ENCODE data around the gene MXI1.
"Not testable (repeated sequence)": the region's sequence is repeated elsewhere in the genome, so short reads cannot be mapped to it uniquely, and the experiment has no call there.

Gene MXI1

DNA sequence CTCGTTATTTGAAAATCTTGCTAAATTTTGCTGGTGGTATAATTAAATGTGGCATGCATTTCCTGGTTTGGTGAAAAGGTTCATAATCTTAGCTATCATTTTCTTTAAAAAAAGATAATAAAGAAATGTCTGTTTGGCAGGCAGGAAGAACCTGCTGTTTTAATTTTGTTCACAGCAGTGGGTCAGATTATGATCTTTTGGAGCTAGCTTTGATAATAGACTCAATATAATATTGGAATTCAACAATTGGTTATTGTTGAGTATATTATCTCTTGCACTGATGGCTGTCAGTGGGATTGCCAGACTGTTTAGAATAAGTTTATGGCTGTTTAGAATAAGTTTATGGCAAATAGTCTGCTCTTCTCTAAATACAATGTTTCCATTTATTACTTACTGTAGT, 35.1 kb downstream of the MXI1 start:
- DNase-seq, result no peak

DNA sequence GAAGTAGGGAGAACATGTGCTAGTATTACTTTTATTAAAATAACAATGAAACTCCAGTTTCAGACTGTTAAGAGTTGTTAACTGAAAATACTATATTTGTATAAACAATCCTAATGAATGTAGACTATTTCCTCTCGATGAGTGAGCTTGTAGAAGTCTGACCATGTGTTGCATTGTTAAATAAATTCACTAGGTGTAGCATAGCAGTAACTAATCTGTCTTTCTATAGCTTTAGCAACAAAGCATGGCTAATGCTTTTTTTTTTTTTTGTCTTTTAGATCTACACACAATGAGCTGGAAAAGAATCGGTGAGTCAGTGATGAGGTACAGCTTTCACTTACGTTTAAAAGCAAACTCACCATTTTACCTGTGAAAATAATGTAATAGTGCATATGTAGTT, 37.1 kb downstream of the MXI1 start:
- DNase-seq, result no peak

DNA sequence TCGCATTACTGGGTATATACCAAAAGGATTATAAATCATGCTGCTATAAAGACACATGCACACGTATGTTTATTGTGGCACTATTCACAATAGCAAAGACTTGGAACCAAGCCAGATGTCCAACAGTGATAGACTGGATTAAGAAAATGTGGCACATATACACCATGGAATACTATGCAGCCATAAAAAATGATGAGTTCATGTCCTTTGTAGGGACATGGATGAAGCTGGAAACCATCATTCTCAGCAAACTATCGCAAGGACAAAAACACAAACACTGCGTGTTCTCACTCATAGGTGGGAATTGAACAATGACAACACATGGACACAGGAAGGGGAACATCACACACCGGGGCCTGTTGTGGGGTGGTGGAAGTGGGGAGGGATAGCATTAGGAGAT, 40.4 kb downstream of the MXI1 start:
- not testable (repeated sequence) for DNase-seq

DNA sequence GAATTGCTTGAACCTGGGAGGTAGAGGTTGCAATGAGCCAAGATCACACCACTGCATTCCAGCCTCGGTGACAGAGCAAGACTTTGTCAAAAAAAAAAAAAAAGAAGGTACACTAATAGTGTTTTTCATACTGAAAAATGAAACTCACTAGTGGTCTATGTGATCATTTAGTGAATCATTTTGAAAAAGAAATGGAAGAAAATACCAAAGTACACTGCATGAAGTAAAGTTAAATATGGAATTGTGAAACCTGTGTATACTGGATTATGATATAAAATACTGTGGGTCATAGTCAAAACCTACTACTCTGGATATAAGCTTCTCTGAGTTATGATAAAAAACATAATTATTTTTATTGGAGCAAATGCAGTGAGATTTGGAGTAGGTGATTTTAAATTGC, 42.1 kb downstream of the MXI1 start:
- DNase-seq, result not testable (repeated sequence)

DNA sequence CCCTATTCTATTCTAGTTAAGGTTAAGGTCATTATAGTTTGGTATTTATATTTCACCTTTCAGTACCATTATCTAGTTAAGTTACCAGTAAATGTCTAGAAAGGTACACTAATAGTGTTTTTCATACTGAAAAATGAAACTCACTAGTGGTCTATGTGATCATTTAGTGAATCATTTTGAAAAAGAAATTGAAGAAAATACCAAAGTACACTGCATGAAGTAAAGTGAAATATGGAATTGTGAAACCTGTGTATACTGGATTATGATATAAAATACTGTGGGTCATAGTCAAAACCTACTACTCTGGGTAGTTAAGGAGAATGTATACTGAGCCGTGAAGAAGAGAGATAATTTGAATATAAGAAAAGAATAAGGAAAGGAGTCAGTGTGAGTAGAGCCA, 44.0 kb downstream of the MXI1 start:
- not testable (repeated sequence) for DNase-seq

DNA sequence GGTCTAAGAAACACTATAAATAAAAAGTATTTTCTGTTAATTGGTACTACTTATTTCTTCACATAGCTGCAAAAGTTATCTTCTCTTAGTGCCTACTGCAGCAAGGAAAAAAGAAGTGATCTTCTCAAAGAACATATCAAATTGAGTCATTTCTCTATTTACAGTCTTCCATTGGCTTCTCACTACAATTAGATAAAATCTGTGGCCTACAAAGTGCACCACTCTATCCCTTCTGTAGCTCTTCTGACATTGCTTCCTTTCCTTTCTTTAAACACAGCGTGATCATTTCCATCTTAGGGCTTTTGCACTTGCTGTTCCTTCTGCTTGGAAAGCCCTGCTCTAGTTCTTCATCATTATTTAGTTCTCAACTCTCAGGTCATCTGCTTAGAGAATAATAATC, 44.7 kb downstream of the MXI1 start:
- DNase-seq, result no peak

DNA sequence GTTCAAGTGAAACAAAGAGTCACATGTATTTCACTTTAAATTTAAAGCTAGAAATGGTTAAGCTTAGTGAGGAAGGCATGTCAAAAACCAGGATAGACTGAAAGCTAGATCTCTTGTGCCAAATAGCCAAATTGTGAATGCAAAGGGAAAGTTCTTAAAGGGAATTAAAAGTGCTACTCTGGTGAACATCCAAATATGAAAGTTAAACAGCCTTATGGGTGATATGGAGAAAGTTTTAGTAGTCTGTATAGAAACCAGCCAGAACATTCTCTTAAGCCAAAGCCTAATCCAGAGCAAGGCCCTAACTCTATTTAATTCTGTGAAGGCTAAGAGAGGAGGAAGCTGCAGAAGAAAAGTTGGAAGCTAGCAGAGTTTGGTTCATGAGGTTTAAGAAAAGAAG, 47.1 kb downstream of the MXI1 start:
- DNase-seq, result no peak

DNA sequence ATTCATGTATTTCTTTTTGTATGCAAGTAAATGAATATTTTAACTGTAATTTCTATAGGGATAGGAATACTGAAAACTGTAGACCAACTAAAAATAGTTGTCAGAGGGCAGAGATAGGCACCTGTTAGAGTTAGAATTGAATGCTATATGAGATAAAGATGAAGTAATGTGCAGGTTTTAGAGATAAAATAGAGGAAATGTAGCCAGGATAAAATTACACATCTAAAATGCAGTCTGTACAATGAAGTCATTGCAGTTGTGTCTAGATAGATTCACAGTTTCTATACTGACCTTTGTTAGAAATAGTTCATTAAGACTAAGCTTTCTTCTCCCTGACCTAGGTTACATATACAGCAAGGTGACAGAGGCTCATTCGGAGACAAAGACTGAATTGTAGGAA, 51.1 kb downstream of the MXI1 start:
- no peak for DNase-seq

DNA sequence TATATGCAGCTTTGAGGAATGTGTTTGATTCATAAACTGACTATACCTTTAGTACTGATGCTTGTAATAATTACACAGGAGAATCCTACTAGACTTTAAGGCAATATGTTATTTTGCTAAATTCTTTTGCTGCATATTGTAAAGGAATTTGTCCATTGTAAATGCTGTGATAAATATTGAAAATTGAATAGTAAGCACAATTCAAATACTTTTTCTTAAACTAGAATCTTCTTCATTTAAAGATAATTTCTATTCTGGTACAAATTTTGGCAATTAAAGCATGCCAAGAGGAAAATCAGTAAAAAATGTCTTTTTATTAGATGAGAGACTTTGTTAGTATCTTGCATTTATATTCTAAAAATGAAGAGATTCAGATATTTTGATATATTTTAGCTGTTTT, 51.9 kb downstream of the MXI1 start:
- no peak for DNase-seq

DNA sequence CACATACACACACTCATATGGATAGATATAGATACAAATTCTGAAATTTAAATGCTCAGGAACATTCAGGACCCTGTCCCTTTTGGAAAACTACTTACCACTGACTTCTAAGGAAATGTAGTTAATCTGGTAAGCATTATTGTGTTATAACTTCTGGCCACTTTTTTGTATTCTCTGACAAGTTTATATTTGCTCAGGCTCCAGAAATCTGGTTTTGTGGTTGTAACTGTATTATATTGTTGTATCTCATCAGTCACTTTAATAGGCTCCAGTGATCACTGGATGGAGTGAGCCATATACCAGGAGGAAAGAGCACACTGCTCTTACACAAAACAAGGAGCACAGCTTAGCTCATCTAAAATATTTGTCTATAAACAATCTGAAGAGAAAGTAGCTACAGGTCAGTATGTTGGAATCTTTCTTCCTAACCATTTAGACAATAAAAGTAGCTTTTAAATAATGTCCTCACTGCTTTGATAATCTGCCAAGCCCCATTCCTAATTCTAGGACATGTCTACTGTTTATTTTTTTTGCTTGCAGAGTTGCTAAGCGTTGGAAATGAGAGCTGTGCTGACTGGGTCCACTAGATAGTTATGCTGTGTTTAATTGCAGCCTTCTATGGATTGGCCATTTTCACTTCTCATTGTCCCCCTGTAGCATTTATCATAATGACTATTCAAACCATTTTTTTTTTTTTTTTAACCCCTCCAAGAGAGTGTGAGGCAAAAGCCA, 53.5 kb downstream of the MXI1 start:
- no peak for DNase-seq

DNA sequence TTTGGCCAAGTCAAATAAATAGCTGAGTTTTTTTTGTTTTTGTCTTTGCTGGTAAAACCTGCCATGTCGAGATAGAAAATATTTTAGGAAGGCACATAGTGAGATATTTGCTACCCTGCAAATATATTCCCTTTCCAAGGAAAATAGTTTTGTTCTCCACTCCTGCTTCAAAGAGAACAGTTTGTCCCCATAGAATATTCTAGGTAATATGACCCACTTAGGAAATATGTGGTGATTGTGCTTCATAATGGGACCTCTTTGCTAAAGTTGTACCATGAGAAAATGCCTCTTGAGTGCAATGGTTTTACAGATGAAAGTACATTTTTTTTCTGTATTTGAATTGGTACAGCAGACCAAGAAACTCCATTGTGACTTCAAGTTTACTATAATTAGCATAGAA, 55.8 kb downstream of the MXI1 start:
- no peak for DNase-seq

DNA sequence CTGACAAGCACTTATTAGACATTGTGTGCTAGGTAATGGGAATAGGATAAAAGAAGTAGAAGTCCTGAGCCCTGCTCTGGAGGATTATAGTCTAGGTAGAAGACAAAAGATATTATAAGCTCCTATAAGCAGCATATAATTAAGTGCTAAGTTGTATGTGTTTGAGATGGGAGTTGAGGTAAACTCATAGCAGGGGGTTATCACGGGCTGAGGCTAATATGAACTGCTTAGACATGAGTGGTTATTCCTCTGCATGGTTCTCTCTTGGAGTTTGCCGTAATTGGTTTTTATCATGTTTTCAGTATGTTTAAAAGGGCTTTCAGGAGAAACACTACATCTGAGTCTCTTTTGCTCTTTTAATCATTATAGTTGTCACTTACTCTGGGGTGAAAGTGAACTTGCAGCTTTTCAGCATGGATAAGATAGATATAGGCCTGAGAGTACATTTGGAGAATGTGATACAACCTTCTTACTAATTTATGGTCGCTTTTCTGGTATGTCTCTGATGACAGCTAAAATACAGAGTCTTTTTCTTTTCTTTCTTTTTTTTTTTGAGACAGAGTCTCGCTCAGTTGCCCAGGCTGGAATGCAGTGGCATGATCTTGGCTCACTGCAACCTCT, 58.3 kb downstream of the MXI1 start:
- no peak for DNase-seq

DNA sequence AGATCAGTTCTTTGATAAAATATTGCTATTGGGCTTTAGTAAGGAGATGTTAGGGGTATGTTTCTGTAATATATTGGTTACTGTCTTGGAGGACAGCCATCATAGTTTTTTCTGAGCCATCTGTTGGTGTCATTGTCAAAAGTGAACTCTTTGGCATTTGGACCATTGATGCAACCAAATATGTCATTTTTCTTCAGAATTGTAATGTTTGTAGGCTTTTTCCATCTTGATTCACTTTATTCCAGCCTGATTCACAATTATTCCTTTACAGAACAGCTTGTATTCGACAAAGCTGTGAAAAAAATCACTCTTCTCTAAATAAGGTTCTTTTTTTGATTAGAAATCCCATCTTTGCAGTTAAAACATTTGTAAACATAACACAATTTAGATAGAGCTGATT, 59.9 kb downstream of the MXI1 start:
- no peak for DNase-seq

DNA sequence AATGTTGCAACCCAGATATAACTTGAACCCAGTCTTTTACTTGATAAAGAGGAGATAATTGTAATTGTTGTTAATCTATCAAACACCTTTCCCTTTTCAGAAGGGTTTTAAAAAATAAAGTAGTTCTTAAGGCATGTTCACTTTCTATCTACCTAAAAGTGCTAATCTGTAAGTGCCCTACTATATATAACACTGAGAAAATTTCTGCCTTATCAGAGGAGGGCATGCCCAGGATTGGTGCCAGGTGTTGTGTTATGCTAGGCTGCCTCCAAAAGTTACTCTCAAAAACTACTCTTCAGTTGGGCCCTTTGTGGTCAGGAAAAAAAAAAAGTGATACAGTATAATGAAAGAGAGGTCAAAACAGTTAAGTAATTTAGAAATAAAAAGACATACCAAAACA, 61.0 kb downstream of the MXI1 start:
- no peak for DNase-seq

DNA sequence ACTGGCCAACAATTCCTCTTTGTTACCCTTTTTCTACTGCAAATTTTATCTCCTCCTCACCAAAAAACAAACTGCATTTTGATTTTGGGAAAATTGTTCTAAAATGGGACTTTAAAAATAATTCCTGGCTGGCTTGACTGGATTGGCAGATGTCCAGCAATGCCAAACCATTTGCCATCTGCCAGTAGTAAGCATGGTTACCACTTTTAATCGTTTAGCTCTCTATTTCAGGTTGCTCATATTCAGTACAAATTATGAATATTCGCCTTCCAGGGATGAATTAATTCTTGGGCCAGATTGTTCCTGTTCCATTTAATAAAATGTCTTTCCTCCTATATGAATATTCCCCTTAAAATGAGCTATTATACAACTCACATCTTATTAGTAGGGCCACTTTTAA, 61.6 kb downstream of the MXI1 start:
- no peak for DNase-seq

DNA sequence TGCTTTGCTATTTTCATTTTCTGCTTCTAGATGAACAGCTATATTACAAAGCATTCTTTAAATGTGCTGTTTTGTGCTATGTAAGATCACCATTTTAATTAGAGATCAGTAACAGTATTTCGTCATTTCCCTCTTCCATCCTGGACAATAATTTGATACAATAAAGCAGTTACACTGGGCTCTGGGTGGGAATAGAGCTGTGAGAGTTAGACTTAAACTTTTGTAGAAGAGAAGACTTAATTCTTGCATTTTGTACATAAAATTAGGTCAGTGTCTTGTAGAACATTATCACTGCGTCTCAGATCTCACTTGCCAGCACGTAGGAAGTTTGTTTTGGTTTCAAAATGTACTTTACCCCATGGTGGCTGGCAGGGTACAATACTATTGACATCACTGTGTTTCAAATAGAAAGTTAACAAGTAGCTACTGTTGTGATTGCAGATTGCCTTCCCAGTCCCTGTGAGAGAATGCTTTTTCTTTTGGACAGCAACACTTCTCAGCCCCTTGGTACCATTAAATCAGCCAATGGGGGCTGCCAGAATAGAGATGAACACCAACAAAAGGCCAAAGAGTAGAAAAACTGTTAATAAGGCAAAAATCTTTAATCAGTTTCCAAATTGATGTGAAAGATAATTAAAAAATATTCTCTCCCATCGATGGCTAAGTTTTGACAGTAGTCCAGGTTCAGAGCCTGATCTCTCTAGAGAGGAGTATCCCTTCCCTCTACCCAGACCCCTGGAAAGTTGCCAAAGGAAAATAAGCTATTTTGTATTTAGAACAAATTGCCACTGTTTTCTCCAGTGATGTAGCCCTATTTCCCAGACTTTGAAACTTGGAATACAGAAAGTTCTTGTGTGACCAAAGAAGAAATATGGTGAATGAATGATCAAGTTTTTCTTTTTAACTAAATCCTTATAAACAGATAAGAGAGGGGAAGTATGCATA, 62.2 kb downstream of the MXI1 start:
- DNase-seq, result no peak

DNA sequence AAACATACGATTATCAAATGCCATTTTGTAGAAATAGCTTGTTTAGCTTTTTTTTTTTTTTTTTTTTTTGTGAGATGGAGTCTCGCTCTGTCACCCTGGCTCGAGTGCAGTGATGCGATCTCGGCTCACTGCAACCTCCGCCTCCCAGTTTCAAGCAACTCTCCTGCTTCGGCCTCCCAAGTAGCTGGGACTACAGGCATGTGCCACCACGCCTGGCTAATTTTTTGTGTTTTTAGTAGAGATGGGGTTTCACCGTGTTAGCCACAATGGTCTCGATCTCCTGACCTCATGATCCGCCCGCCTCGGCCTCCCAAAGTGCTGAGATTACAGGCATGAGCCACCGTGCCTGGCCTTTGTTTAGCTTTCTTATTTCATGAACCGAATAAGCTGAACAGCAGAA, 65.6 kb downstream of the MXI1 start:
- DNase-seq, result not testable (repeated sequence)

DNA sequence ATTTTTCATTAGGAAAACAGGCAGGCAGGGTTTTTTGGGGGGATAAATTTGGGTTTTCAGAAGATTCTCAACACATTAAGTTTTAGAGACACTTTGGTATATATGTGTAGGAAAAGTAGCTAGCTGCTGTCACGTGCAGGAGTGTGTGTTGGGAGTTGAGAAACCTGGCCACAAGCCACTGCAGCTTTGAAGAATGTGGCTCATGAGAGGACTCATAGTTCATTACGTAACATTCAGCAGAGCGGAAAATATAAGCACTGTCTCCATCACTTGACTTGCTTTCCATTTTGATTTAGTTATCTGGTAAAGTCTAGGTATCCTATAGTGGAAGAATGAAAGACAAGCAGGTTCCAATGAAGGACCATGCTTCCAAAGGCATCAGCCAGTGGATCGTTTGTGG, 66.1 kb downstream of the MXI1 start:
- no peak for DNase-seq

DNA sequence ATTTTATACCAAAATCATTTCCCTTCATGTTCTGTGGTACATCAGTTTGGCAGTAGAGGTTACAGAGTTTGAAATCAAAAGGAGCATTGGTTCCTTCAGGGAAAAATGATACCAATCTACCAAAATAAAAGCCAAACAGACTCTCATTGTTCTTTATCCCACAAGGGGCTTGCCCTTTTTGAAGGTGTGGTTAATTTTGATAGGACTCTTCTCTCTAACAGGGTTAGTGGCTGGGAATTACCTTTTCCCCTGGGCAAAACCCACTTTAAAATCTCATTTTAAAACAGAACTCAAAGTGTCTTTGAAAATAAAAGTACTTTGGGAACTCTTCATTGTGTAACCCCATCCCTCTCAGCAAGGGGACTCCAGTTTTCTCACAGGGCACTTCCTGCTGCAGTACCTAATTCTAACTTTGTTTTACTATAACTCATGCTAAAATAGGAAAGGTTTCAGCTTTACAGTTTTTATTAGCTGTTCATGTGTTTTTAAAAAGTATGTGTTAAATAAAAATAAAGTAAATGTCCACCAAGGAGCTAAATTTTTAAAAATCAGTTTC, 66.7 kb downstream of the MXI1 start:
- no peak for DNase-seq

DNA sequence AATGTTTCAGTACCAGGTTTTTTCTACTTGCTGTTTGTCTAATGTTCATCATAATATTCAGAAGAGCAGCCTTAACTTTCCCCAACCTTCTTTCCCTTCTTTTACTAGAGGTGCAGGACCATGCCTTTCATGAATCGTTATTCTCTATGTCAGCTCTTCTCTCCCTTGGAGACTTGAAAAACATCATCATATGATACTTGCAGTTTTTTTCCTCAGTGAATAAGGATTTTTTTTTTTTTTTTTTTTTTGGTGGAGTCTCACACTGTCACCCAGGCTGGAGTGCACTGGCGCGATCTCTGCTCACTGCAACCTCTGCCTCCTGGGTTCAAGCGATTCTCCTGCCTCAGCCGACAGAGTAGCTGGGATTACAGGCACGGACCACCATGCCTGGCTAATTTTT, 67.2 kb downstream of the MXI1 start:
- no peak for DNase-seq

DNA sequence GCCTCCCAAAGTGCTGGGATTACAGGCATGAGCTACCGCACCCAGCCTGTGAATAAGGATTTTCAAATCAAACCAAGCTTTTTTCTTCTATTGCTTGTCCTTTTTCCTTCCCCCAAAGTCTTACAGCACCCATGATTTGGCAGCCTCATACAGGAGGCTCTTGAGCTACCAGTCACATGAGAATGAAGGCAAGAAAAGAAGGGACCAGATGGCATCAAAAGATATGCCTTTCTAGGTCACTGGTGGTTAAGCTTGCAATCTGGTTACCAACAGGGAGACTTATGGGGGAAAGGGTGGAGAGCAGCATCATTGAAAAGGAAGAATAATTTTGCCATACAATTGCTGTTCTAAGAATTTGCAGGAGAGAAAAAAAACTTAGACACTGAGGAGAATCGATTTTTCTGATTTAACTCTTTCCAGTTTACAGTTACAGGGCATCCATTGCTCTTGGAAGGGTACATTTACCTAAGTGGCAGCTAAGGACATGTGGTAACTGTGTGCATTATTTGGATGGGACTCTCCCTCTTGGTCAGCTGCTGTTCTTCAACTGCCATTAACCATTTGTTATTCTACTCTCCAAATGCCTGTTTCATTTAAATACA, 67.8 kb downstream of the MXI1 start:
- no peak for DNase-seq

DNA sequence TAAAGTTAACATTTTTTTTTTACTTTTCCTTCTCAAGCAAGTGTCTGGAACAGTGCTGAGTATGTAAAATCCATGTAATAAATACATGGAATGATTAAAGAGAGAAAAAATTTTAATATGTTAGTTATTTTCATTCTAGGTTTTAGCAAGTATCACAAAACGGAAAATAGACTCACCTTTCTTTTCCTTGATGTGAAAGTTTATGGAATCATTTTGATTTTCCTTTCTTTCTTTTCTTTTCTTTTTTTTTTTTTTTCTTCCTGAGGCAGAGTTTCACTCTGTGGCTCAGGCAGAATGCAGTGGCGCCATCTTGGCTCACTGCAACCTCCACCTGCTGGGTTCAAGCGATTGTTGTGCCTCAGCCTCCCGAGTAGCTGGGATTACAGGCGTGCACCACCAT, 69.2 kb downstream of the MXI1 start:
- DNase-seq, result no peak

DNA sequence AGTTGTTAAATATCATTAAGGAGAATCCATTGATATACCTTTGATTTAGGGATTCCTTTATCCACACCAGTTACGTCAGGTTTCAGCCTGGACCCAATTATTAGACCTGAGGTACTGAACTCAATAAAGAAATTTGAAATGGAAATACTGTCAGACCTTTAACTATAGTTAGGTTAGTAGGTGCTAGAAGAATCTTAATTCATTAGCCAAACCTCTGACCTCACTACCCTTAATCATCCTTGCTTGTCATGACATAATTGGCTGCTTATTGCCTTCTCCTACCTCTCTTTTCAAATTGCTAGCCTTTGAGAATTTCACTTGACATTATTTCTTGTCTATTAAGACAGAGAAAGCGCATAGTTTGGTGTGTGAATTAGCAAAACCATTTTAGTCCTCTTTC, 70.2 kb downstream of the MXI1 start:
- DNase-seq, result no peak
